Renal pelvis (tissue), 4 donors: ENCODE results near the gene MAU2. TPM values are rescaled to one million over a fixed set of nuclear protein-coding genes. Genes with fewer than 3 reads are reported as not detected.
A peak's percentile ranks its signal among the peaks of the same experiment; 100 is the strongest.
"Not testable (repeated sequence)": the region's sequence is repeated elsewhere in the genome, so short reads cannot be mapped to it uniquely, and the experiment has no call there.

Source experiments
- DNase-seq: peaks from one replicate; pipeline ENCODE4 v3.0.0-alpha.2; 2013
- polyA plus RNA-seq, 3 donors: library from polyadenylated mRNA; unstranded; fragments of 120-200 nt; gene quantifications; one replicate each; pipeline ENCODE4 v1.2.1, GENCODE V29; 2013; ENCODE audit not compliant: insufficient read length in 3 of 3

The MAU2 gene
- polyA plus RNA-seq, 3 donors: 45.1 to 85.6 (median 82.5) TPM

GRCh38 chr19:19343016-19343362 is 22.4 kb downstream of the MAU2 start:
- no peak for DNase-seq

DNA sequence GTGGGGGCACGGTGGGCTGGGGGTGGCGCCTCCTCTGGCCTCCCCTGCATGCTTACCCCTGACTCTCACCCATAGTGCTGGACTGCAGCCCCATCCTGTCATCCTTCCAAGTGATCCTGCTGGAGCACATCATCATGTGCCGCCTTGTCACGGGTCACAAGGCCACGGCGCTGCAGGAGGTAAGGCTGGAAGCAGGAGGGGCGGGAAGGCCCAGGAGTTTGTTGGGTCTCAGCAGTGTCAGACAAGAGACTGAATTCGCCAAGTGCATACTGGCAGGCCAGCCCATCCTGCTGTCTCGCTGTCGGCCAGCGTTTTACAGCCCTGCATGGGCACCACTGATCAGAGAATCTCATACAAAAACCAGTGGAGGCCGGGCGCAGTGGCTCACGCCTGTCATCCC is 23.1 kb downstream of the MAU2 start:
- DNase-seq: no peak

DNA sequence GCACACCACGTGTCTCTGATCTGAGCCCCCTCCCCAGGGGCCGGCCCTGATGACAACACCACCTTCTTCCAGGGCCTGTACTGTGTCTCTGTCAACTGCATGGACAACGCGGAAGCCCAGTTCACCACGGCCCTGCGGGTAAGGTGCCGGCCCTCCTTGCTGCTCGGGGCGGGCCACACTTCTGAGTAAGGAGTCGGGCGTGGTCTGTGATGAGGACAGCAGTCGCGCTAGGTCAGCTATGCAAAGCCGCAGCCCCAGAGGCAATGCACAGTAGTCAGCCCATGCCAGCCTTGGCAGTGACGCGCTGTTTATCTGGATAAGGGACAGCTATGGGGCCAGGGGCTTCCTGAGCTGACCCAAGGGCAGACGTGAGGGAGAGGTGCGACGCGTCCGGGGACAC is 24.6 kb downstream of the MAU2 start:
- DNase-seq: no peak

- DNase-seq: no peak
Observed at GRCh38 chr19:19345970-19346369, 25.3 kb downstream of the MAU2 start.

DNA sequence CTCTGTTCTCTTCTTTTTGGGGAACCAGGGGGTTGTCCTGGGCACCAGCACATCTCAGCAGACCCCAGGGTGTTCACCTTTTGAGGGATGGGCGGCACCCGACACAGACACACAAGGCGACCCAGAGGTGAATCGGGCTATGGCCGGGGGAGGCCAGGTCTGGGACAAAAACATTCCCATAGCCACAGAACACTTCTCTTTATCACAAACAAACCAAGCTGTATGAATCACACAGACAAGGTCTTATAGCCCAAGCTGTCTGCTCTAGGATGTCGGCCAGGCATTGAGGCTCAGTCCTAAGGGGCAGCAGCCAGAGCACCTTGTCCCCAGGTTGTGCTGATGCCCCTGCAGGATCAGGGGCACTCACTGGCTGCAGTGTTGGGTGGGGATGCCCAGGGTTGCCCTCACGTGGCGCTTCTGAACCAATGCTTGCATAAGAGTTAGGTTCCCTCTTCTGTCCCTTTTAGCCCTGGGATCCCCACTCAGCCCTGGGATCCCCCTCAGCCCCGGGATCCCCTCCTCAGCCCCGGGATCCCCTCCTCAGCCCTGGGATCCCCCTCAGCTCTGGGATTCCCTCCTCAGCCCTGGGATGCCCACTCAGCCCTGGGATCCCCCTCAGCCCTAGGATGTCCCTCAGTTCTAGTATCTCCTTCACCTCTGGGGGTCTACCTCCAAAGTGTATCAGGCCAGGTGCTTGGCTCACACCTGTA is 26.9 kb downstream of the MAU2 start:
- no peak for DNase-seq

DNA sequence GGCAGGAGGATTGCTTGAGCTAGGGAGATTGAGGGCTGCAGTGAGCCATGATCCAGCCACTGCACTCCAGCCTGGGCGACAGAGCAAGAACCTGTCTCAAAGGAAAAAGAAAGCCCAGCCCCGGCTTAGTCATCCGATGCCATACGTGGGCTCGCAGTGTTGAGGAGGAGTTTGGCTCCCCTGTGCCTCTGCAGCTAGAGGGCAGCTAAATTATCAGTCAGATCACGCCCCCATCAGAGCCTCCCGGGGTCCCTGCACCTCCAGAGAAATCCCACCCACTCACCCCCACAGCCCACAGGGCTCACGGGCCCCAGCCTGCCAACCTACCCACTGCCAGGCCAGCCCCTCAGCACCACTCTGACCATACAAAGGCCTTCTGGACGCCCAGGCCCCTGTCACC is 27.6 kb downstream of the MAU2 start:
- DNase-seq: no peak

GRCh38 chr19:19349365-19349764 is 28.7 kb downstream of the MAU2 start:
- no peak for DNase-seq

GRCh38 chr19:19350756-19351155 is 30.1 kb downstream of the MAU2 start:
- not testable (repeated sequence) for DNase-seq

DNA sequence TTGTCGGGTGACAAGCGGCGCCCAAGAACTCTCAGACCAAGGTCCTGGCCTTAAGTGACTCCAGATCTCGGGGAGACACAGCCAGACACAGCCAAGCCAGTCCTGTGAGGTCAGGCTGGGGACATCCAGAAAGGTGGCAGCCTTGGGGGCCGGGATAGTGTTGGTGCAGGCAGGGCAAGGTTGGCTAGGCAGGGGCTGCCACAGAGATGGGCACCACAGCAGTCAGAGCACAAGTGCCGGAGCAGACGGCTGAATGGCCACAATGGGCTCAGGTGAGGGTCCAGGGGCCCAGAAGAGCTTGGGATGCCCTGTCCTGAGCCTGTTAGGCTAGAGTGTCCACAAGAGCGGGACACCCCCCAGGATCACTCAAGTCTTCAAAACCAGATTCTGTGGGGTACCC is 32.2 kb downstream of the MAU2 start:
- no peak for DNase-seq

- no peak for DNase-seq
Observed at GRCh38 chr19:19354007-19354406, 33.4 kb downstream of the MAU2 start.

DNA sequence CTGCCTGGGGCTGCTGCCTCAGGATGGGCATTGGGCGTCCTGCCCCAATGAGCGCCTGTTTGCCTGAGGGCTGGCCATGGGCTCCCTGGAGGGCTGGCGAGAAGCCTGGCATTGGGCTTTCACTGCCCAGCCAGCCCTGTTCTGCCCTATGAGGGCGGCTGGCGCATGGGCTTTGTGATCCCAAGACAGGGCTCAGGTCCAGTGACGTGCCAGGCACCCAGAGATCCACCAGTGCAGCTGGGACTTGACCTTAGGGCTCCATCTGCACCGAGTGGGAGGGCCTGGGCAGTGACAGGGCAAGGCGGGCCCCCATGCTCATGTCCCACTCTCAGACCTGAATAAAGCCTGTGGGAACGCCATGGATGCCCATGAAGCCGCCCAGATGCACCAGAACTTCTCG is 34.3 kb downstream of the MAU2 start:
- DNase-seq: no peak

DNA sequence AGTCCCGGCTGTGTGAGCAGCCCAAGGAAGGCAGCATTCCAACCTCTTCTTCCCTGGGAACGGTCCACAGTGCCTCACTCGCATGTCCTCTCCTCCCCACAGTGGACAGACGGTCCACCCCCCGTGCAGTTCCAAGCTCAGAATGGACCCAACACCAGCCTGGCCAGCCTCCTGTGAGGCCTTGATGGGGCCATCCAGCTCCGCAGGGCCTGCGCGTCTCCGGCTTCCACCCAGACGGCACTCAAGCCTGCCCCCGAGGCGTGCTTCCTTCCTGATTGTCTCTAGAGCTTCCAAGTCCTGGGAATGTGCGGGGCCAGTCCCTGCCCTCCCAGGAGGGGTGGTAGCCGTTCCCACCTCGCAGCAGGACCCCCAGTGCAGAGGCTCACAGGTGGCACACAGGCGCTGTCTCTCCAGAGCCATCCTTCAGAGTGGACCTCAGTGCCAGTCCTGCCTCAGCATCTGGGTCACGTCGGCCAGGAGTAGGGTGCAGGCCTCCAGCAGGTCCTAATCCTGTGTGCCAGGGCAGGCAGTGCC is 35.0 kb downstream of the MAU2 start:
- no peak for DNase-seq

GRCh38 chr19:19356500-19356899 is 35.9 kb downstream of the MAU2 start:
- DNase-seq: no peak

DNA sequence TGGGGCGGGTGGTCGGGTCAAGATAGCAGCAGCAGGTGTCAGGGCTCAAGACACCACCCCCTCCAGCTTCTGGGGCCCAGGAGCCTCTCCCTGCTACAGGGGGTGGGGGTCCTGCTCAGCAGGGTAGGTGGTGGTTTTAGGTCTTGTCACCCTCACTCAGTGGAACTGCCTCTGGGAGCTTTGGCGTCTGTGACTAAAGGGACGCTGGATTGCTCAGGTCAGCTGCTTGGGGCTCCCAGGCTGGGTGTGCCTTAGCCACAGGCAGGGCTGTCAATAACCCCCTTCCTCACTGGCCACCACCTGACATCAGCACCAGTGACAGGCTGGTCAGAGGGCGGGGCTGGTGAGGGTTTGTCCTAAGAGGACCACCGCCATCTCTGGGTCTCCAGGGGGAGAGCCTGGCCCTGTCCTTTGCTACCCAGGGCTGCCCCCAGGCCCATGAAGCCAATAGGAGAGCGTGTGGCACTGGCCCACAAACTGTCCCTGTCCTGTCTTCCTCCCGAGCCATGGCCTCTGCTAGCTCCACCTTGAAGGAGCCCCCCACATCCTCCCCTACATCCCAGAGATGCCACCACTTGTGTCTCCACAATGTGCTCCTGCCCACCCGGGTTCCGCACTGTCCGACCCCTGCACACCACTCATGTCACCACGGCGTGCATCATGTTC is 36.4 kb downstream of the MAU2 start:
- DNase-seq: no peak

DNA sequence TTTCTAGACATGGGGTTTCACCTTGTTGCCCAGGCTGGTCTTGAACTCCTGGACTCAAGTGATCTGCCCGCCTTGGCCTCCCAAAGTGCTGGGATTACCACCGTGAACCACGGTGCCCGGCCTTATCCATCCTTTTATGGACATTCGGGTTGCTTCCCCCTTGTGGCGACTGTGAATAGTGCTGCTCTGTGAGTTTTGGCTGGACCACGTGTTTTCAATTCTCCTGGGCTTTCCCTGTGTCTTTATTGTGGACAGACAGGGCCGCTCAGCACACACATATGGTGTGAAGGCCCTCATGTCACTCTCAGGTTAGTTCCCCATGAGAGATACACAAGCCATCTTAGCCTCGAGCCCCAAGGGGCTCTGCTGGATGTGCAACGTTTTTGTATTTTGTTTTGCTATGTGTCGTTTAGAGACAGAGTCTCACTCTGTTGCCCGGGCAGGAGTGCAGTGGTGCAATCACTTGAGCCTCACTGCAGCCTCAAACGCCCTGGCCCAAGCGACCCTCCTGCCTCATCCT is 40.5 kb downstream of the MAU2 start:
- peak; percentile 79 for DNase-seq

- no peak for DNase-seq
Observed at GRCh38 chr19:19362075-19362474, 41.4 kb downstream of the MAU2 start.

GRCh38 chr19:19366434-19367396 is 46.1 kb downstream of the MAU2 start:
- DNase-seq: peak; percentile 65

DNA sequence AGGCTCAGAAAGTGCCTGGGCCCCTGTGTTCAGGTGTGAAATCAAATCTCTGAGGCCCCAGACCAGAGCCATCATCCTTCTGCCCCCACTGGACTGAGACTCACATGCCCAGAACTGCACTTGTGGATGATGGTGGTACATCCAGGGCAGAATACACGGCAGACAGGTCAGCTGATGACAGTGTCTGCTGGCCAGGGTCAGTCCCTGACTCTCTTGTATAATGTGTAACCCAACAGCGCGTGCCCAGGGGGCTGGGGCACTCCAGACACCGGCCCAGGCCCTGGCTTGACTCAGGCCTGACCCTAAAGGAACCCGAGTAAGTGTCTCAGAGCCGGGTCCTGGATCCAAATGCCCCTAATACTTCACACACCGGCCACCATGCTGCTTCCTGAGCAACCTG is 47.5 kb downstream of the MAU2 start:
- no peak for DNase-seq

DNA sequence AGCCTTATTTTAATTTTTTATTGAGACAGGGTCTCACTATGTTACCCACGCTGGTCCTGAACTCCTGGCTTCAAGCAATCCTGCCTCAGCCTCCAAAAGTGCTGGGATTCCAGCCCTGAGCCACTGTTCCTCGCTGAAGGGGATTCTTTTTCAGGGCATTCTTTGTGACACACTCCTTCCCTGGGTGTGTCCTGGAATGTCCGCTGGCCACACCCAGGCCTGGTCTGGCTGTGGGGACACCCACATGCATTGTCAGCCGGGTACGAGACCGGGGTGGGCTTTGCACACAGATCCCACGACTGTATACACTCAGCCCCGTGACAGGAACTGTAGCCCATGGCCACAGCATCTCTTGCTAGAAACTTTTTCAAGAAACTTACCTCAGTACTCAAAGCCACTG is 50.4 kb downstream of the MAU2 start:
- no peak for DNase-seq

- no peak for DNase-seq
Observed at GRCh38 chr19:19372656-19373416, 52.2 kb downstream of the MAU2 start.

GRCh38 chr19:19379527-19379926 is 58.9 kb downstream of the MAU2 start:
- DNase-seq: no peak
